ENCODE data around the gene ZFHX2.

Gene ZFHX2

GRCh38 chr14:23559926-23560520, 8.5 kb upstream of the ZFHX2 start:
- DNase-seq (ENCODE audit: low read depth in 2 of 2), result no peak

DNA sequence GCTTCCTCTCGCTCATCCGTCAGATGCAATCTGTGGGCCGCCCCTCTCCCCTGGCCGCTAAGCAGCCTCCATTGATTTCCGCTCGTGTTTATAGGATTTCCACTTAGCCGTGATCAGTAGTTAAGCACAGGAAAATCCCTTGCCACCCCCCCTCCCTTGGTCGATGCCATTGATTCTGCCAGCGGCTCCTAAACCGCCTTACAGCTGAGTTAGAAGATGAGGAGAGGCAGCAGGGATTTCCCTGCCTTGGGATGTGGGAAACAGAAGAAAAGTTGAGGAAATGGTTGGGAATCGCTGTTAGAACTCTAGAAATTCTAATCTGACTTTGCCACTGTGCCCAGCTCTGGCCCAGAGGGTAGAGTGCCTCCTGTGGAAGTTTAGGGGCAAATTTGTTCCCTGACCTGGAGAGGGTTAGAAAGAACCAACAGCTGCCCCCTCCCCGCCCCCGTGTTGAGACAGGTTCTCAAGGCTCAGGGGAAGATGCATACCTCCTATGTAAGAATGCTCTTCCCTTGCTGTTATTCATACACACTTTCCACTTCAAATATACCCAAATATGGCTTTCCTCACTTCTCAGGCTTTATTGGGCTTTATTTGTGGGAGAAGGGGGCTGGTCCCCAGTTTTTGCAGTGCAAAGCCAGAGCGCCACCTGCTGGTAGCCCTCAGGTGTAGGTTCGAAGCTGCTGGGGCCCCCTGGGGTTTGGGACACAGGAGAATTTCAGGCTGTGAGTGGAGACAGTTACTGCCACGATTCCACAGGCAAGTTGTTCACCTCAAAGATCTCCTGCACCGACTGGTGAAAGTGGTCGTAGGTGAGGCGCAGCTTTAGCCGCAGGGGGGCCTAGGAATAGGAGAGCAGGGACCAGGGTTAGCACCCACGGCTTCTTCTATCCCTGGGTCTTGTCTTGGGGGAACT, 7.7 kb upstream of the ZFHX2 start:
- peak in 1 of 2 donors; percentile 33 for DNase-seq (ENCODE audit: low read depth in 2 of 2)

- DNase-seq (ENCODE audit: low read depth in 2 of 2), result no peak
These were observed 6.9 kb upstream of the ZFHX2 start for GRCh38 chr14:23558346-23559009.

DNA sequence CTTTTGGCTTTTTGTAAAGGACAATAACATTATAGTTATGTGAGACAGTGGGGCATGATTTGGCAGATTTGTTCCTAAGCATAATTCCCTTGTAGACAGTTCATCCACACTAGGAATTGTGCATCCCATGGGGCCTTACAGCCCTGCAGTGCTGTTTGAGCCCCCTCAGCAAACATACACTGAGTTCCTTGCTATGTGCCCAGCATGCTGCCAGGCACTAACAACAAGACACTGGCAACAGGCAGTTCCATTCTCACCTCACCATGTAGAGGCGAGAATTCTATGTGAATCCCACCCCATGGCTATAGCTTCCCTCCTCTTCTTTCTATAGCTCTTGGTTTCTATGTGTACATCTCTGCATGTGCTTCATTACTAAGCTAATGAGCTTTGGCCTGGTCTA, 6.4 kb upstream of the ZFHX2 start:
- no peak for DNase-seq (ENCODE audit: low read depth in 2 of 2)

GRCh38 chr14:23557521-23557920, 6.0 kb upstream of the ZFHX2 start:
- no peak for DNase-seq (ENCODE audit: low read depth in 2 of 2)

GRCh38 chr14:23556700-23557440, 5.3 kb upstream of the ZFHX2 start:
- DNase-seq (ENCODE audit: low read depth in 2 of 2), result no peak

DNA sequence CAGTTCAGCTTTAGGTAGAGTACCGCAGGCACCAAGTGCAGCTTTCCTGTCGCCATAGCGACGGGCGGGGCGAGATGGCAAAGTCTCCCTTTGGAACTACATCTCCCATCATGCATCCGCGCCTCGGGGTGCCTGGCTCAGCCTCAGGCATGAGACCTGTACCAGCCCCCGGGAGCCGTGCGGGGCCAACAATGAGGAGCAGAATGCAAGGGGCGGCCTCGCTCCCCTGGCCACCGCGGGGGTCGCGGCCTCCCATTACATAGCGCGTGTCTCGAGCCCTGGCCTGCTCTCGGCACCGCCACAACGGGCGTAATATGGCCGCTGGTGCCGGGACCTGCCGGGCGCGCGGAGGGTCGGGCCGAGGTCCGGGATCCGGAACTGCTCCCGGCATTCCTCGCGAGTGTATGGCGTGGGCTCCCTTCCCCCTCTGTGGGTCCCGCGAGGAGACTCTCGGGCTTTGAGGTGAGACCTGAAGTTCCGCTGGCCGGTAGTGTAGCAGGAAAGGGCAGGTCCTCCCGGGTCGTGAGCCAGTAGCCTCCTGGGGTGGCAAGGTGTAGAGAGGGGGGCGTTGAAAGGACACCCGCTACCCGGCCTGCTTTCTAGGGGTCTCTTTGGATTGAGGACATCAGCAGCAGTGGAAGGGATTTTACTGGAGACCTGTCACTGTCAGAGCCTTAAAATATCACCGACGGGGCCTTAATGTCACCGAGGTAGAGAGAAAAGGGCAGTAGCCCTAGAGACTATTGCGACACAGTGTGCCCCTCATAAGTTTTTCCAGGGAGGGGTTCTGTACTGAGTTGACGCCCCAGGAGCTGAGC, 4.5 kb upstream of the ZFHX2 start, which contains the start of gene THTPA:
Gene THTPA, plus strand, starts transcription at position 390 of the 818 bp plus-strand sequence. CDS start 487 bp downstream, outside the sequence.
- peak; percentile 85 to 88 for DNase-seq (ENCODE audit: low read depth in 2 of 2)

DNA sequence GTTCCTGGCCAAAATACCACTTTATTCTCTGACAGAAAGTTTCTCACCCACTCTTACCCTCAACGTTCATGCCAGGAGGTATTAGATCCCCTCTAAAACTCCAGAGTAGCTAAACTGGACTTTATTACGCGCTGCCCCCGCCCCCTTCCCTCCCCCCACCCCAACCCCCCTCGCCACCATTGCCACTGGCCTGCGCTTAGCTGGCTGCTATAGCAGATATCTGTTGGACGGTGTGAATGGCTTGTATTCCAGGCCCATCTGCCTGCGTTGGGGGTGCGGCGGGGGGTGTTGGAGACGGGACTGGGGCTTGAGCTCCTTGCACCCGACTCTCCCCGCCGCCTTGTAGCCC, 3.9 kb upstream of the ZFHX2 start:
- DNase-seq (ENCODE audit: low read depth in 2 of 2), result no peak

GRCh38 chr14:23550812-23551265, 726 bp downstream of the ZFHX2 start:
- DNase-seq (ENCODE audit: low read depth in 2 of 2), result no peak

DNA sequence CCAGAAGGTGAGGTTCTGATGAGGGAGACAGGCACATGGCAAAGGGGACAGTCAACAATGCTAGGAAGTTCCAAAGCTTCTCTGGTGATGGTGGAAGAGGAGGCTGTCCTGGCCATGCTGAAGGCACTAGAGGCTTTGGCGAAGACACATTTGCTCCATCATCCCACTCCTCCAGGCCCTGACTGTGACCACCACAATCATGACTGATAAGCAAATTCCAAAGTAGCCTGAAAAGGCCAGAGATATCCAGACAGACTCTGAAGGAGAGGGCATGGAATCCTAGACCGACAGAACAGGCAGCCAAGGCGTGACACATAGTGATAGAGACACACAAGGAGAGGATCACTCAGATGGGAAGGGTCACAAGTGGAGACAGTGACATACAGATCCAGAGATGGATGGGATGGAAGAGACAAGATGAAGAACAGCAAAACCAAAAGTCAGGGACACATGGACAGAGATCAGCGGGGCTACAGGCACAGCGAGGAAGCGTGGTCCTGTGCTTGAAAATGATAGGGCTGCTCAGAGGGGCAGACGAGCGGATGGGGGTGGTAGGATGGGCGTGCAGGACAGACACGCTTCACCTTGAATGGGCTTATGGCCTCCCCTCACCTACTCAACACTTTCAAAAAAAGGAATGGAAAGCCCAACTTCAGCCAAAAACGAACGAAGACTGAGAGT, 1.3 kb downstream of the ZFHX2 start:
- no peak for DNase-seq (ENCODE audit: low read depth in 2 of 2)

DNA sequence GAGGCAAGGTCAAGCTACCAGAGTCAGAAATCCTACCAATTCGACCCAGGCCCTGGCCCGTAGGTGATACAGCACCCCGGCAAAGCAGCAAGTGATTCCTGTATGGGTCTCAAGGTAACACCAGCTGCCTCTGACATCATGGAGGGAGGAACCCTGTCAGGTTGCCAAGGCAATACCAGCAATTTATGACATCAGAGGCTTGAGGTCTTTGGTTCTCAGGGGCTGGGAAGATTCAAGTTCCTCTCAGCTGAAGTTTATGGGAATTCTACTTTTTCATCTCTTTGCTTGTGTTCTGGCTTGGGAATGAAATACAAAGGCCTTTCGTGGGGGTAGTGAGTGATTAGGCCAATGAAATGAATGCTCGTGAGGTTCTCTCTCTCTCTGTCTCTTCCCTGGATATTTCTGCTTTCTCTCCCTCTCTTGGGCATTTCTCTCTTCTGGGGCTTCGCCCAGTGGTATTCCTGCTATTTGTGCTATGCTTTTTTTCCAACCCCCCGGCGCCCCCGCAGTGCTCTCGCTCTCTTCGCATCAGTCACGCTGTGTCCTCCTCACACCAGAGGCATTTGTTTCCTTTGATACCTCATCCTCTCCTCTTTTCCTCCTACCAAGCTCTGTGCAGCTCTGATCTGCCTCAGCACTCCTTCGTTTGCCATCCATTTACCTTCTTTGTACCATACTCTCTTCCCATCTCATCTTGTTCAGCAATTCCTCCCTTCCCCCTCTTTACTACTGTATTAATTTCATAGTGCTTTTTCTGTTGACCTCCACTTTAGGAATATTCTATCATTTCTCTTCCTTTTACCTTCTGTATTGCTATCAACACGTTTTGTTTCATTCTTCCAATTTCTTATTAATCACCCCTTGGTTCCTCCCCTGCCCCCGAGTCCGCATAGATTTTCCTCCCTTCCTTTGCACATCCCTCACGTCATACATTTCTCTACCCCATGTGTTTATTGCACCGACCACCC, 2.9 kb downstream of the ZFHX2 start:
- no peak for DNase-seq (ENCODE audit: low read depth in 2 of 2)

DNA sequence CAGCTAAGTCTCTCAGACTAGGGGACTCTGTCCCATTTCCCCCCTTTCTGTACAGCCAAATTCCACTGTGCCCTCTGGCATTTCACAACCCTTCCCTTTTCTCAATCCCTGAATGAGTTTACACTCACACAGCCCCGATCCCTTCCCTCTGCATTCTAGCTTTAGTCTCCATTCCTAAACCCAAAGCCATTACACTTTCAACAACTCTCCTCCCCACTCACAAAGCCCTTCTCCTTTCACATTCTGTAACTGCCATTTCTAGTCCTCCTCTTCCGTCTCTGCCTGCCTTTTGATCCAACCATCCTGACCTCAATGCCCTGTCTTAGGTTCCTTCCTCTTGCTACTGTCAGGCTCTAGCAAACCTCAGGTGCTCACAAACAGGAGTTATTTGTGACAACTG, 3.6 kb downstream of the ZFHX2 start:
- no peak for DNase-seq (ENCODE audit: low read depth in 2 of 2)

- no peak for DNase-seq (ENCODE audit: low read depth in 2 of 2)
These were observed 5.0 kb downstream of the ZFHX2 start for GRCh38 chr14:23546450-23547035.

- no peak for DNase-seq (ENCODE audit: low read depth in 2 of 2)
These were observed 5.7 kb downstream of the ZFHX2 start for GRCh38 chr14:23545740-23546365.

DNA sequence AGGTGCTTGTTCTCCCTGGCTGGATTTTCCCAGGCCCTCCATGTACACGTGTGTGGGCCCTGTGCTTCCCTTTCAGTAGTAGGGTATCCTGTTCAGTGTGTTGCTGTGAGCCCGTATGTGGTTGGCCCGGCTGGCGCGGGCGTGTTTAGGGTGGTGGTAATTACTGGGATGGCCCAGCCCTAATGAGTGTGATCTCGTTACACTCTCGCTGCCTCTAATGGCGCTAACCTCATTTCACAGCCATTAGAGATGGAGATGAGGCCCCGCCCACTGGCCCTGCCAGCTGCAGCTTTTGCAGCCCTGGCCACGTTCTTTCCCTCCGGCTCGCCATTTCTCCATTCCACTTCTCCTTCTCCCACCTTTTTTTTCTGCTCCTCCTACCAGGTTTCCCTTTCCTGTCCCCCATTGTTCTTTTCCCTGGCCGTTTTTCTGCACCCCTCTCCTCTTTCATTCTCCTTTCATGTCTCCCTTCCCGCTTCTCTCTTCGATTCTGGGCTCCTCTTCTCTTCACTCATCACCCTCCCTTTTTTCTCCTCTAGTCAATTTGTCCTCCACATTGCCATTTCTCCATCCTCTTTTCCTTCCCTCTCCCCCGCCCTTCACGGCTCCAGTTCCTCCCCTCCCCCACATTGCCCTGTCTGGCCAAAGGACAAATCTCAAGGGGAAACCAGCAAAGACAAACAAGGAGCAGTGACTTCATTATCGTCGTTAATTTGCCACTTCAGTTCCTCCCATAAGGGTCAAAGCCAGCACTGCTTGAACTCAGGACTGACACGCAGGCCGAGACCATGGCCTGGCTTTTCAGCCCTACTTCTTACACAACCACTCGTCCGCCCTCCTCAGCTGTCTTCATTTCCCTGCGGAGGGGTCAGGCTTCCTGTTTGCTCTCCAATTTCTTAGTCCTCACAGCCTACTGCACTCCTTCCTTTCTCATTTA, 6.8 kb downstream of the ZFHX2 start:
- DNase-seq (ENCODE audit: low read depth in 2 of 2), result no peak

DNA sequence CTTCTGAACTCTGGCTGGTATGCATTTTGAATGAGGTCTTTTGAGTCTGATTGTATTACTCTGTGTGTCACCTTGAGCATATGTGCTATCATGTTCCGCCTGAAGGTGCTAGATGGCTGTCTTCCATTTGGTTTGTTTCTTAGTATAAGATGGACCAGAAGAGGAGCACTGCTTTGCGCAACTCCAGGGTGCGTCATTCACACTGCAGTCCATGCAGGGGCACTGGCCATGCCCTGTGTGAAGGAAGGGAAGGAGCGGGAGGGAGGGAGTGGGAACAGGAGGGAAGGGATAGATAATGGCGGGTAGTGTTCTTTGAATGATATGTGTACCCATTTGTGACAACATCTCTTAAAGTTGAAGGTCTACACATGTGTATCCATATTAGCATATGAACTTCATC, 8.2 kb downstream of the ZFHX2 start:
- no peak for DNase-seq (ENCODE audit: low read depth in 2 of 2)

DNA sequence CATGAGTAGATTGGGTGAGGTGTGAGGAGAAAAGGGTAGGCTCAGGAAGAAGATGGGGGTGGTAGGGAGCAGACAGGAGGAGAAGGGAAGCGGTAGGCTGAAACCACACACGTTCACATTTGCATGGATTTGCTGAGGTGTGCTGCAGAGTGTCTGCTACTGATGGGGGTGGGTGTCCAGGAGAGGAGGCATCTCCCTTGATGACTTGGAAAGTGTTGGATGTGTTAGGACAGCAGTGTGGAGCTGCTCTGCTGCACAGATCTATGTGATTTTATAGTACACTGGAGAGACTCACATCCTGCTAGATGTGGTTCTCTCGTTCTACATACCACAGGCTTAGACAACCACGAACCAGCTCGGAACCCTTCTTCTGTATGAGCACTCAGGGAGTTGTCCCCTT, 9.3 kb downstream of the ZFHX2 start:
- no peak for DNase-seq (ENCODE audit: low read depth in 2 of 2)
